Activated naive CD4-positive, alpha-beta T cell treated with anti-CD3 and anti-CD28 coated beads, Interleukin-2, amount 10 ng/mL, durations not matched to agents 7 days and 5 days (primary cell): ENCODE data around the gene VENTX.

Experiments used
- CTCF ChIA-PET: fragments of 350-600 bp; sonication (Branson Sonifier 250); formaldehyde crosslinking; loops from one replicate; lab custom pipeline; 2021; ENCODE audit warnings: antibody characterized with exemption; lab: Charles Lee
- DNase-seq: peaks from one replicate; pipeline ENCODE4 v3.0.0-alpha.2; 2020
- H3K27ac Mint-ChIP-seq: one replicate; pipeline ENCODE4 v1.8.0; 2021; ENCODE audit warnings: mild to moderate bottlenecking, moderate library complexity, mixed read lengths
- H3K27me3 Mint-ChIP-seq: one replicate; pipeline ENCODE4 v1.8.0; 2021; ENCODE audit warnings: mild to moderate bottlenecking, mixed read lengths
- H3K36me3 Mint-ChIP-seq: one replicate; pipeline ENCODE4 v1.8.0; 2021; ENCODE audit warnings: mixed read lengths
- H3K4me1 Mint-ChIP-seq: one replicate; pipeline ENCODE4 v1.8.0; 2021; ENCODE audit warnings: mixed read lengths
- H3K4me3 Mint-ChIP-seq: one replicate; pipeline ENCODE4 v1.8.0; 2021; ENCODE audit warnings: mild to moderate bottlenecking, moderate library complexity, mixed read lengths
- H3K9me3 Mint-ChIP-seq: one replicate; pipeline ENCODE4 v1.8.0; 2021; ENCODE audit warnings: mixed read lengths

Gene VENTX

DNA sequence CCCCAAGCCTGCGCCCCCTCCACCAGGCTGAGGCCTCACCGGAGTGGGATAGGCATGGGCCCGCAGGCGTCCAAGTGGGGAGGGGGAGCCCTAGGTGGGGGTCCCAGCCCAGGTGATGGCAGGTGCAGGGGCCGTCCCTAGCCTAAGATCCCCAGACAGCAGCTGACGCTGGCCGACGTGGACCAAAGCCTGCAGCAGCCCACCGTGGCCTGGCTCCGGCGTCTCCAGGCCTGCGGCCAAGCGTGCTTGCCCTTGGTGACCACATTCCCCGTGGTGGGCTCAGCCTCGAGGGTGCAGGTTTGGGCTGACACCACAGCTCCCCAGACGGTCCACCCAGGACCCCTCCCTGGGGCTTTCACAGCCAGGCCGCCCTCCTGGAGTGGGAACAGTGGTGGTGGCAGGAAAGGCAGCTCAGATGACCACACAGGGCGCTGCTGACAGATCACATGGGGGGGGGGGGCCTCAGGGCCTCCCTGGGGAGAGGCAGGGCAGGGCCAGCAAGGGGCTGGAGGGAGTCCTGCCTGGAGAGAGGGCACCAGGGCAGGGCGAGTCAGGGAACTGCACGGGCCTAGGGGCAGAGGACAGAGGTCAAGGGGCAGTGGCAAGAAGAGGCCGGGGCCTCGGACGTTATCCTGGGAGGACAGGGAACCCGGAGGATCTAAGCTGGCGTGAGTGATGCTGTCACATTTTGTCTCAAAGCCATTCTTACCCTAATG lies 39.8 kb downstream of the VENTX start:
- DNase-seq: no peak
- peak overlapping the region; percentile 70 for H3K4me3 Mint-ChIP-seq
- H3K4me1 Mint-ChIP-seq: peaks cover 41% of the 10 kb centered on the region
- peaks cover 14% of the 10 kb centered on the region for H3K36me3 Mint-ChIP-seq
- CTCF ChIA-PET: interaction anchor here (0.5 to 2.2 kb wide), 3 partner anchors 17 to 30 kb away, joined by 3 to 10 read pairs (median 3); no protein-coding TSS in a partner anchor
- H3K27ac Mint-ChIP-seq: peak overlapping the region; percentile 95
- H3K27me3 Mint-ChIP-seq: no peaks in the 10 kb centered on the region
- no peaks in the 10 kb centered on the region for H3K9me3 Mint-ChIP-seq

DNA sequence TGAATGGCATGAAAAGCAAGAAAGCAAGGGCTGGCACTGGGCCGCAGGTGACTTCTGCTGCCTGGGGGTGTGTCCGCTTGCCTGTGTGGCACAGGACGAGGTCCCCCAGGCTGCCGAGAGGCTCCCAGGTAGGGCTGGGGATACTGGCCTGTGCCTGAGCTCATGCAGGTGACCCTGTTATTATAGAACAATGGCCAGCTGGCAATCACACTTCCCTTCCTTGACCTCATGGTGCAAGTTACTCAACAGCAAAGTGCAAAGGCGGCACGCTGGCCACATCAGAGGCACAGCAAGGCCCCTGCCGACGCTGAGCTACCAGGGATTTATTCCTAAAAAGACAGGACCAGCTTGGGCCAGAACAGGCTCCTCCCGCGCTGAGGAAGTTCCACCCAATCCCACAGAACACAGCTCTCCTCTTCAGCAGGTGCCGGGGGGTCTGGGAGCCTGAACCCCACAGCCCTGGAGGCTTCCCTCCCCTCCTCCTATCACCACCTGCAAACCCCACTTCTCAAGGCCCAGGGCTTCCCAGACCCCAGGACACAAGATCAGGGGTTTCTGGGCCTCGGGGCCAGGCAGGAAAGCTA lies 40.4 kb downstream of the VENTX start:
- H3K4me1 Mint-ChIP-seq: peaks cover 41% of the 10 kb centered on the region
- peaks cover 17% of the 10 kb centered on the region for H3K36me3 Mint-ChIP-seq
- DNase-seq: no peak
- no peaks in the 10 kb centered on the region for H3K27me3 Mint-ChIP-seq
- no peaks in the 10 kb centered on the region for H3K9me3 Mint-ChIP-seq
- peak overlapping the region; percentile 70 for H3K4me3 Mint-ChIP-seq
- CTCF ChIA-PET: interaction anchor here (0.6 to 2.2 kb wide), 3 partner anchors 13 to 29 kb away, joined by 3 to 10 read pairs (median 3); no protein-coding TSS in a partner anchor
- H3K27ac Mint-ChIP-seq: peak overlapping the region; percentile 95

GRCh38 chr10:133278577-133279265 lies 41.1 kb downstream of the VENTX start:
- Mint-ChIP-seq H3K36me3 (peaks cover 18% of the 10 kb centered on the region), H3K4me3 (peak overlapping the region; percentile 70), H3K9me3 (no peaks in the 10 kb centered on the region), H3K27me3 (no peaks in the 10 kb centered on the region), H3K4me1 (peaks cover 41% of the 10 kb centered on the region), H3K27ac (peak overlapping the region; percentile 95)
- CTCF ChIA-PET: interaction anchor here (0.6 to 2.2 kb wide), 4 partner anchors 14 to 51 kb away, joined by 3 to 10 read pairs (median 3); no protein-coding TSS in a partner anchor
- peak; percentile 67 for DNase-seq

- peaks cover 24% of the 10 kb centered on the region for H3K36me3 Mint-ChIP-seq
- DNase-seq: no peak
- CTCF ChIA-PET: interaction anchor here (0.8 to 2.2 kb wide), 2 partner anchors 28 to 50 kb away, joined by 3 to 10 read pairs; no protein-coding TSS in a partner anchor
- H3K4me3 Mint-ChIP-seq: no peak overlapping the region
- H3K27ac Mint-ChIP-seq: no peak overlapping the region
- no peaks in the 10 kb centered on the region for H3K9me3 Mint-ChIP-seq
- H3K4me1 Mint-ChIP-seq: peaks cover 40% of the 10 kb centered on the region
- no peaks in the 10 kb centered on the region for H3K27me3 Mint-ChIP-seq
Observed at GRCh38 chr10:133279326-133280226, 41.9 kb downstream of the VENTX start.

GRCh38 chr10:133280391-133281059 lies 42.9 kb downstream of the VENTX start:
- no peak overlapping the region for H3K4me3 Mint-ChIP-seq
- no peak overlapping the region for H3K27ac Mint-ChIP-seq
- H3K27me3 Mint-ChIP-seq: no peaks in the 10 kb centered on the region
- no peak for DNase-seq
- H3K36me3 Mint-ChIP-seq: peaks cover 30% of the 10 kb centered on the region
- CTCF ChIA-PET: interaction anchor here (1.6 to 2.2 kb wide), 2 partner anchors 21 to 27 kb away, joined by 3 to 11 read pairs; no protein-coding TSS in a partner anchor
- H3K4me1 Mint-ChIP-seq: peaks cover 33% of the 10 kb centered on the region
- H3K9me3 Mint-ChIP-seq: no peaks in the 10 kb centered on the region

GRCh38 chr10:133281084-133281483 lies 43.4 kb downstream of the VENTX start:
- DNase-seq: no peak
- H3K4me3 Mint-ChIP-seq: no peak overlapping the region
- H3K9me3 Mint-ChIP-seq: no peaks in the 10 kb centered on the region
- H3K36me3 Mint-ChIP-seq: peaks cover 35% of the 10 kb centered on the region
- H3K27ac Mint-ChIP-seq: no peak overlapping the region
- CTCF ChIA-PET: interaction anchor here (1.6 to 2.2 kb wide), 2 partner anchors 21 to 26 kb away, joined by 3 to 11 read pairs; no protein-coding TSS in a partner anchor
- peaks cover 27% of the 10 kb centered on the region for H3K4me1 Mint-ChIP-seq
- no peaks in the 10 kb centered on the region for H3K27me3 Mint-ChIP-seq

- CTCF ChIA-PET: interaction anchor here (1.6 to 2.2 kb wide), 2 partner anchors 22 to 26 kb away, joined by 3 to 11 read pairs; no protein-coding TSS in a partner anchor
- Mint-ChIP-seq H3K9me3 (no peaks in the 10 kb centered on the region), H3K4me1 (peaks cover 27% of the 10 kb centered on the region), H3K36me3 (peaks cover 42% of the 10 kb centered on the region), H3K27ac (no peak overlapping the region), H3K27me3 (no peaks in the 10 kb centered on the region), H3K4me3 (no peak overlapping the region)
- no peak for DNase-seq
Observed at GRCh38 chr10:133281628-133282372, 44.1 kb downstream of the VENTX start.

- Mint-ChIP-seq H3K9me3 (no peaks in the 10 kb centered on the region), H3K4me1 (peaks cover 22% of the 10 kb centered on the region), H3K36me3 (peaks cover 50% of the 10 kb centered on the region), H3K27ac (no peak overlapping the region), H3K27me3 (no peaks in the 10 kb centered on the region), H3K4me3 (no peak overlapping the region)
- no peak for DNase-seq
- CTCF ChIA-PET: no interaction called here
Observed at GRCh38 chr10:133282846-133283390, 45.3 kb downstream of the VENTX start.

DNA sequence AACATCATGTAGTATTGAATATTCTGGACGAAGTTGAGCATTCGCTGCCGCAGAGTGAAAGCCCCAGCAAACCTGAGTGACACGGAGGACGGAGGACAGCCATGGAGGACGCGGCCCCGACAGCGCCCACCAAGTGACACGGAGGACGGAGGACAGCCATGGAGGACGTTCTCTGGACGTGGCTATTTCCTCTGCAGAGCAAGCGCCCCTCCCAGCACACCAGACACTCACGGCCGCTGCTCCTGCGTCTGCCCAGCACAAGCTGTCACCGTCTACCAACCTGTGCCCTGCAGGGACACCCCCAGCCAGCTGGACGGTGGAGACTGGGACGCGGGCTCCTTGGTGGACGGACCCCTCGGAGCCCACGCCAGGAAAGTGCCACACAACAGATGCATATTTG lies 46.3 kb downstream of the VENTX start:
- Mint-ChIP-seq H3K4me1 (peaks cover 12% of the 10 kb centered on the region), H3K9me3 (no peaks in the 10 kb centered on the region), H3K27ac (no peak overlapping the region), H3K36me3 (peaks cover 49% of the 10 kb centered on the region), H3K27me3 (no peaks in the 10 kb centered on the region), H3K4me3 (no peak overlapping the region)
- DNase-seq: no peak
- CTCF ChIA-PET: no interaction called here

DNA sequence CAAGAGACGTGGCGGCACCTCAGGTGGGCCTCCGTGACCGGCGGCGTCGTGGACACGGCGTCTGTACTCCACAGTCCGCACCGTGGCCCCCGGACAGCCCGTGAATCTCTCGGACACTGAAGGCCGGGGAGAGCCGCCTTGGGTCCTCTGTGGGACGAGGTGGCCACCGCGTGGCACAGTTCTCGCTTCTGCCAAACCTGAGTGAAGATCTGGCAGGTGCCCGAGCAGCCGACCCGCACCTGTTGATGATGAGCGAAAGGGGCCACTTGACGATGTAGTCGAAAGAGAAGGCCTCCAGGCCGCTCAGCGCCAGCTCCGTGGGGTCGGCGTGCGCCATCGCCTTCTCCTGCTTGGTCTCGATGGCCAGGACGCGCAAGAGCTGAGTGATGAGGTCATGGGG lies 47.6 kb downstream of the VENTX start:
- Mint-ChIP-seq H3K4me1 (no peaks in the 10 kb centered on the region), H3K9me3 (no peaks in the 10 kb centered on the region), H3K27me3 (no peaks in the 10 kb centered on the region), H3K36me3 (peaks cover 57% of the 10 kb centered on the region), H3K27ac (no peak overlapping the region), H3K4me3 (no peak overlapping the region)
- CTCF ChIA-PET: no interaction called here
- no peak for DNase-seq

DNA sequence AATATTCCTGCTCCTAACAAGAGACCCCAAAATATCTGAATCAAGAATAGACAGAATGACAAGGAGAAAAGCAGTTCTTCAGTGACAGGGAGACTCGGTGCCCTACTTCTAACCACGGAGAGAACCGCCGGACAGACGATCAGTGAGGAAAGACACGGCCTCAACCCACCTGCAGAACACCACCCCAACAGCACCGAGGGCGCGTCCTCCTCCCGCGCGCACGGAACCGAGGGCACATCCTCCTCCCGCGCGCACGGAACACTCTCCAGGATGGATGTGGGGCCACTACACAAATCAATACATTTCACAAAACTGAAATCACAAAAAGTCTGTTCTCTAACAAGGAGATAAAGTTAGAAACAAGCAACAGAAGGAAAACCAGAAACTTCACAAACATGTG lies 48.7 kb downstream of the VENTX start:
- Mint-ChIP-seq H3K27me3 (no peaks in the 10 kb centered on the region), H3K9me3 (no peaks in the 10 kb centered on the region), H3K4me1 (no peaks in the 10 kb centered on the region), H3K27ac (no peak overlapping the region), H3K36me3 (peaks cover 62% of the 10 kb centered on the region), H3K4me3 (no peak overlapping the region)
- DNase-seq: no peak
- CTCF ChIA-PET: no interaction called here

GRCh38 chr10:133287832-133288500 lies 50.3 kb downstream of the VENTX start:
- Mint-ChIP-seq H3K9me3 (no peaks in the 10 kb centered on the region), H3K4me1 (no peaks in the 10 kb centered on the region), H3K27ac (no peak overlapping the region), H3K36me3 (peaks cover 55% of the 10 kb centered on the region), H3K27me3 (no peaks in the 10 kb centered on the region), H3K4me3 (no peak overlapping the region)
- CTCF ChIA-PET: no interaction called here
- DNase-seq: no peak
